ENCODE measurements around the gene PAIP1. TPM values are rescaled to one million over a fixed set of nuclear protein-coding genes. Genes with fewer than 3 reads are reported as not detected.

The PAIP1 gene
- total RNA-seq, 1 donor from 2014 or later, result 213 TPM

- Mint-ChIP-seq H3K27ac (no peak overlapping the region), H3K4me1 (peaks cover 3% of the 10 kb centered on the region), H3K36me3 (peaks cover 51% of the 10 kb centered on the region), H3K9me3 (peaks cover 3% of the 10 kb centered on the region), H3K4me3 (no peak overlapping the region), H3K27me3 (ENCODE audit: insufficient read depth, low read depth) (peaks cover 3% of the 10 kb centered on the region)
- Histone ChIP-seq H3K79me2 (ENCODE audit: low read depth) (peaks cover 95% of the 10 kb centered on the region), H3K36me3 (peaks cover 55% of the 10 kb centered on the region), H3K27me3 (no peaks in the 10 kb centered on the region), H3K9ac (no peak overlapping the region), H3K4me3 (no peak overlapping the region), H3K4me2 (no peak overlapping the region), H3F3A (ENCODE audit: low read depth) (no peaks in the 10 kb centered on the region), H3K27ac (no peak overlapping the region), H3K9me3 (ENCODE audit: low read depth) (no peaks in the 10 kb centered on the region), H3K4me1 (peaks cover 17% of the 10 kb centered on the region), H4K20me1 (ENCODE audit: low read depth) (peaks cover 70% of the 10 kb centered on the region), H2AFZ (replicated peaks) (no peak overlapping the region)
- no peak for TF ChIP-seq EZH2phosphoT487 (IDR thresholded peaks at IDR 0.05)
- no peak for TF ChIP-seq EZH2 (IDR thresholded peaks at IDR 0.05)
- no peak for TF ChIP-seq CTCF (IDR thresholded peaks at IDR 0.05)
- DNase-seq (ENCODE audit: low spot score), result no peak
Observed at GRCh38 chr5:43547532-43547931, 9.3 kb downstream of the PAIP1 start.

DNA sequence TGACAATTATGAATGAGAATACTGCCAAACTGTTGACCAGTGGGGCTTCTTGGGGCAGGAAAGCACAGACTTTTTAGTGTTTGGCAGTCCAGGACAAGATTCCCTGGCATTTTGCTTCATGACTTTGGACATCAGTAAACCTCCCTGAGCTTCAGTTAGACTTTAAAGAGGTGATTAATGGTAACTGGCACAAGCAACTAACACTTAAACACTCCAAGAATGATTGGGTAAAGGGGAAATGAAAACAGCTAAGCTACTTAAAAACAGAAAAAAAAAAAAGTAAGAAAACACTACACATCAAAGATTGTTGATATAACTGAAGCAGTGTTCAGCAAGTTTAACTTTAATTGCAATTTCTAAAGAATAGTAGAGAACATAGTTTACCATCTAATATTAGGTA is 13.4 kb downstream of the PAIP1 start:
- H3K9me3 Mint-ChIP-seq, result no peaks in the 10 kb centered on the region
- Histone ChIP-seq H3K4me2 (no peak overlapping the region), H3K27ac (no peak overlapping the region), H3K4me3 (no peak overlapping the region), H3F3A (ENCODE audit: low read depth) (no peaks in the 10 kb centered on the region), H3K9me3 (ENCODE audit: low read depth) (no peaks in the 10 kb centered on the region), H3K9ac (no peak overlapping the region), H2AFZ (replicated peaks) (no peak overlapping the region), H4K20me1 (ENCODE audit: low read depth) (peaks cover 42% of the 10 kb centered on the region), H3K4me1 (no peaks in the 10 kb centered on the region), H3K79me2 (ENCODE audit: low read depth) (peaks cover 91% of the 10 kb centered on the region), H3K36me3 (peaks cover 65% of the 10 kb centered on the region), H3K27me3 (no peaks in the 10 kb centered on the region)
- no peak for DNase-seq (ENCODE audit: low spot score)
- no peaks in the 10 kb centered on the region for H3K4me1 Mint-ChIP-seq
- H3K27ac Mint-ChIP-seq, result no peak overlapping the region
- no peaks in the 10 kb centered on the region for H3K27me3 Mint-ChIP-seq (ENCODE audit: insufficient read depth, low read depth)
- TF ChIP-seq CTCF (IDR thresholded peaks at IDR 0.05) (no peak), EZH2 (IDR thresholded peaks at IDR 0.05) (no peak), EZH2phosphoT487 (IDR thresholded peaks at IDR 0.05) (no peak)
- no peak overlapping the region for H3K4me3 Mint-ChIP-seq
- H3K36me3 Mint-ChIP-seq, result peaks cover 51% of the 10 kb centered on the region

DNA sequence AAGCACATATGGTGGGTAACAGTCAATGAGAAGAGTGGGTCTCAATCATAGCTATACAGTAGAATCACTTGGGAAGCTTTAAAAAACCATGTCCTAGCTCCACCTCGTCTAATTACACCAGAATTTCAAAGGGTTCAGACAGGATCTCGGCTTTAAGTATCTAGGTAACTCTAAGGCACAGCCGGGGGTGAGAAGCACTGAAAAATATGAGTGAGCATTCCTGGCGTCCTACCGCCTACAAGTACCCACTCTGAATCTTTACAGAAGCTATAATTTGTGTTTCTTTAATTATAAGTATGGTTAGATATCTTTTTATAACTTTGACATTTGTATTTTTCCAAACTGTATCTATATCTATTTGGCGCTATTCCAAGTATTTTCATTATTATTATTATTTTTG is 16.1 kb downstream of the PAIP1 start:
- Mint-ChIP-seq H3K36me3 (peaks cover 41% of the 10 kb centered on the region), H3K9me3 (no peaks in the 10 kb centered on the region), H3K4me3 (no peak overlapping the region), H3K27ac (no peak overlapping the region), H3K27me3 (ENCODE audit: insufficient read depth, low read depth) (no peaks in the 10 kb centered on the region), H3K4me1 (no peaks in the 10 kb centered on the region)
- TF ChIP-seq CTCF (IDR thresholded peaks at IDR 0.05) (no peak), EZH2 (IDR thresholded peaks at IDR 0.05) (no peak), EZH2phosphoT487 (IDR thresholded peaks at IDR 0.05) (no peak)
- Histone ChIP-seq H3K36me3 (peaks cover 70% of the 10 kb centered on the region), H3K4me2 (no peak overlapping the region), H3K27ac (no peak overlapping the region), H3K27me3 (no peaks in the 10 kb centered on the region), H2AFZ (replicated peaks) (no peak overlapping the region), H3K9me3 (ENCODE audit: low read depth) (no peaks in the 10 kb centered on the region), H3K4me1 (no peaks in the 10 kb centered on the region), H3K4me3 (no peak overlapping the region), H3F3A (ENCODE audit: low read depth) (peaks cover 2% of the 10 kb centered on the region), H3K9ac (no peak overlapping the region), H3K79me2 (ENCODE audit: low read depth) (peaks cover 66% of the 10 kb centered on the region), H4K20me1 (ENCODE audit: low read depth) (peaks cover 36% of the 10 kb centered on the region)
- no peak for DNase-seq (ENCODE audit: low spot score)
